Body of pancreas (tissue), 4 donors: ENCODE data around the gene FJX1. TPM values are rescaled to one million over a fixed set of nuclear protein-coding genes. Genes with fewer than 3 reads are reported as not detected.

ENCODE experiments used
- ATAC-seq: fragments of 150-250 bp; one replicate; pipeline ENCODE4 v1.9.1; 2016
- DNase-seq, 4 donors: peaks; one replicate each; pipeline ENCODE4 v3.0.0-alpha.2; 2019
- H3K27ac ChIP-seq, 4 donors: fragments of 200-600 bp; sonication (generic); 1 replicate in 3 of 4; 2 replicates in 1 of 4; pipeline versions ENCODE4 v1.5.1 to v1.6.1; 2016 to 2019; ENCODE audit warnings: mild to moderate bottlenecking in 1 of 4, mixed read lengths in 1 of 4, moderate library complexity in 1 of 4
- H3K27me3 ChIP-seq, 2 donors: fragments of 200-600 bp; sonication (generic); one replicate each; pipeline ENCODE4 v1.6.0; 2016; ENCODE audit warnings: mild to moderate bottlenecking in 1 of 2
- H3K36me3 ChIP-seq, 2 donors: fragments of 200-600 bp; sonication (generic); replicated peaks in 1 of 2; 2 replicates each; pipeline ENCODE4 v1.5.1; 2016; ENCODE audit warnings: low read depth in 2 of 2; ENCODE audit not compliant: insufficient read depth in 1 of 2
- H3K4me1 ChIP-seq: fragments of 200-600 bp; sonication (generic); one replicate; pipeline ENCODE4 v1.6.0; 2016
- H3K4me3 ChIP-seq, 2 donors: fragments of 200-600 bp; sonication (generic); 1 replicate in 1 of 2; 2 replicates in 1 of 2; pipeline ENCODE4 v1.5.1; 2016 to 2019
- H3K9me3 ChIP-seq, 3 donors: fragments of 200-600 bp; sonication (generic); 1 replicate in 2 of 3; 2 replicates in 1 of 3; pipeline ENCODE4 v1.5.1; 2016
- POLR2A ChIP-seq, 3 donors: fragments of 450-650 bp; IDR thresholded peaks; one replicate each; pipeline ENCODE4 v1.6.1; 2016; ENCODE audit warnings: antibody characterized with exemption in 3 of 3, mild to moderate bottlenecking in 2 of 3
- WGBS, 2 donors: methylation state at CpG; one replicate each; pipeline ENCODE4 v1.1.5; 2017; 5-methylcytosine and 5-hydroxymethylcytosine counted together
- intact Hi-C: fragments of 100-400 bp; cut with DNase I; formaldehyde crosslinking; loops from one replicate; pipeline ENCODE4 v1.15.1; 2023
- total RNA-seq, 2 donors: library from RNA; depleted of rRNA; stranded (reverse); fragments of >200 nt; gene quantifications; one replicate each; pipeline ENCODE4 v1.1.0, GENCODE V29; 2016
- TF ChIP-seq, protein P1 (sequence below), 7 experiments: fragments of 450-650 bp in 4 of 7; fragments of 200-600 bp in 3 of 7; sonication (generic) in 3 of 7; IDR thresholded peaks; one replicate each; pipeline ENCODE4 v1.5.1; 2016 to 2019; ENCODE audit warnings: antibody characterized with exemption in 7 of 7

The FJX1 gene
- total RNA-seq, 2 donors from 2014 or later: 4.2 to 17.1 TPM

DNA sequence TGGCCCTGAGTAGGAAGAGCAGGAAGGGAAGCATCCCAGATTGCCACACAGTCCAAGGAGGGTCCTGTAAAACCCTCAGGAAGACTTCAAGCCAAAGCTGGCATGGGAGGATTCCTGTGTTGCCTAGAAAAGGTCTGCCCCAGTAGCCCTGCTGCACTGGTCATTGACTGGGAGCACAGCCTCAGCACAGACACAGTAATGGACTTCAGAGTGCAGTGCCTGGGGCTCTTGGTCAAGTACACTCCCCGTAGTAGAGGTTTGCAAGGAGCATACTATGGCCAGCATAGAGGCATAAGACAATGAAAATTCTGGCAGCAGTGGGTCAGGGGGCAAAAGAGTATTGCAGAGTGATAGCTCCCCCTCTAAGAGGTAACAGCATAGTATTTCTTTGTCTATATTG lies 36.2 kb upstream of the FJX1 start:
- H3K4me1 ChIP-seq: no peaks in the 10 kb centered on the region
- intact Hi-C loops: no loop called here
- H3K27ac ChIP-seq: no peak overlapping the region
- ATAC-seq: no peak
- no peaks in the 10 kb centered on the region for H3K36me3 ChIP-seq
- H3K9me3 ChIP-seq: no peaks in the 10 kb centered on the region
- no peak for DNase-seq
- TF ChIP-seq POLR2A (IDR thresholded peaks at IDR 0.05): no peak
- H3K4me3 ChIP-seq: no peak overlapping the region
- 93% methylated on average over 1 of the region's 1 CpG for WGBS, 2 donors
- no peaks in the 10 kb centered on the region for H3K27me3 ChIP-seq

DNA sequence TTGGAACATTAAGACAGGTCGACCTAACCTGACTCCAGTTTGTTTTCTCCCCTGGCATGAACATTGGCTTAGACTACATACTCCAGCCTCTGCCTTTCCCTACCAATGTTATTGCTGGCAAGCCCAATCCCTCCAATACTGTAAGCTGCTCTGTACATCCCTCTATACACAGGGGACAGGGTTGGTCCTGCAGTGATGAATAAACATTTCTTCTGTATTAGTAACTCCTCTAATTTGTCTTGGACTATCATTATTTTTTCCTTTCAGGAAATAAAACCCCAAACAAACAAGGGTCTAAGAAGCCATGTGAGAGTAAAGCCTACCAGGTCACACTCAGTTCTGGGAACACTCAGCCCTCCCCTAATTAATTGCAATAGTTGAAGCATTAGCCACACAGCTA lies 35.1 kb upstream of the FJX1 start:
- no peaks in the 10 kb centered on the region for H3K4me1 ChIP-seq
- DNase-seq: no peak
- ATAC-seq: no peak
- H3K27ac ChIP-seq: no peak overlapping the region
- no peaks in the 10 kb centered on the region for H3K9me3 ChIP-seq
- intact Hi-C loops: no loop called here
- no peaks in the 10 kb centered on the region for H3K27me3 ChIP-seq
- 58 to 65% methylated on average over 1 of the region's 1 CpG for WGBS, 2 donors
- TF ChIP-seq POLR2A (IDR thresholded peaks at IDR 0.05): no peak
- TF ChIP-seq, protein P1, sequence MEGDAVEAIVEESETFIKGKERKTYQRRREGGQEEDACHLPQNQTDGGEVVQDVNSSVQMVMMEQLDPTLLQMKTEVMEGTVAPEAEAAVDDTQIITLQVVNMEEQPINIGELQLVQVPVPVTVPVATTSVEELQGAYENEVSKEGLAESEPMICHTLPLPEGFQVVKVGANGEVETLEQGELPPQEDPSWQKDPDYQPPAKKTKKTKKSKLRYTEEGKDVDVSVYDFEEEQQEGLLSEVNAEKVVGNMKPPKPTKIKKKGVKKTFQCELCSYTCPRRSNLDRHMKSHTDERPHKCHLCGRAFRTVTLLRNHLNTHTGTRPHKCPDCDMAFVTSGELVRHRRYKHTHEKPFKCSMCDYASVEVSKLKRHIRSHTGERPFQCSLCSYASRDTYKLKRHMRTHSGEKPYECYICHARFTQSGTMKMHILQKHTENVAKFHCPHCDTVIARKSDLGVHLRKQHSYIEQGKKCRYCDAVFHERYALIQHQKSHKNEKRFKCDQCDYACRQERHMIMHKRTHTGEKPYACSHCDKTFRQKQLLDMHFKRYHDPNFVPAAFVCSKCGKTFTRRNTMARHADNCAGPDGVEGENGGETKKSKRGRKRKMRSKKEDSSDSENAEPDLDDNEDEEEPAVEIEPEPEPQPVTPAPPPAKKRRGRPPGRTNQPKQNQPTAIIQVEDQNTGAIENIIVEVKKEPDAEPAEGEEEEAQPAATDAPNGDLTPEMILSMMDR (IDR thresholded peaks at IDR 0.05): no peak
- no peaks in the 10 kb centered on the region for H3K36me3 ChIP-seq
- H3K4me3 ChIP-seq: no peak overlapping the region

DNA sequence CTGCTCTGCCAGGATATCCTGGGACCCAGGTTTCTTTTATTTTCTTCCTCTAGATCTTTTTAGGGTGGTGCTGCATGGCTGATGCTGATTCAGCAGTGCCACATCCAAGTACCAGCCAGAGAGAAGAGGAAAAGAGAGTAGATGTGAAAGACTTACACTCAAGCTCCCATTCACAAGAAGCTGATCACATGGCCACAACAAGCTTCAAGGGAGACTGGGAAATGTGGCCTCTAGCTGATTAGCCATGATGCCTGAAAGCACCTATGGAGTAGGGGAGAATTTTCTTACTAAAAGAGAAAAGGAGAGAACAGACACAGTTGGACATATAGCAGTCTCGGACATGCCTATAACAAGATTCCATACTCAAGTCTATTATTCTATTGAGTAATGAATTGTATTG lies 34.4 kb upstream of the FJX1 start:
- TF ChIP-seq POLR2A (IDR thresholded peaks at IDR 0.05): no peak
- TF ChIP-seq, protein P1 (IDR thresholded peaks at IDR 0.05): no peak
- H3K27ac ChIP-seq: no peak overlapping the region
- H3K36me3 ChIP-seq: no peaks in the 10 kb centered on the region
- no peak for DNase-seq
- H3K9me3 ChIP-seq: no peaks in the 10 kb centered on the region
- WGBS, 2 donors: 92 to 96% methylated on average over 1 of the region's 1 CpG
- no peak for ATAC-seq
- no peak overlapping the region for H3K4me3 ChIP-seq
- no peaks in the 10 kb centered on the region for H3K27me3 ChIP-seq
- no peaks in the 10 kb centered on the region for H3K4me1 ChIP-seq
- intact Hi-C loops: no loop called here

DNA sequence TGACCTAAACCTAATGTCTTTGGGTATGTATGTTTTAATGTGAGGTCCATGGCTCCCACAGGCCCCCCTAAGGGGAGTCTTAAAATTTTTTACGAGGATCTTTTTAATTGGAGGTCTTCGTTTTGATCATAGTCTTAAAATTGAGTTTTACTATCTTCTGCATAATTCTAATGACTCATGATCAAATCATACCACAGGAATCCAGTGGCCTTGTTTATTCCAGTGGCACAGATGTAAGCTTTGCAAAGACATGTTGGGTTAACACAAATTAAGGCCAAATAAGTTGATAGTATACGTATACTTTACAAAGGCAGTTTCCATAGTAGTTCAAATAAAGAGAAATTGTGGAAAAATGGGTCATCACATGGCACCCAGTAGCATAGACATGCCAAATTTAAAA lies 33.9 kb upstream of the FJX1 start:
- intact Hi-C loops: no loop called here
- WGBS, 2 donors: 63 to 66% methylated on average over 3 of the region's 3 CpGs
- Histone ChIP-seq H3K27ac (no peak overlapping the region), H3K4me1 (no peaks in the 10 kb centered on the region), H3K27me3 (no peaks in the 10 kb centered on the region), H3K4me3 (no peak overlapping the region), H3K9me3 (no peaks in the 10 kb centered on the region), H3K36me3 (no peaks in the 10 kb centered on the region)
- DNase-seq (no peak), ATAC-seq (no peak)
- TF ChIP-seq POLR2A (IDR thresholded peaks at IDR 0.05): no peak
- TF ChIP-seq, protein P1 (IDR thresholded peaks at IDR 0.05): no peak

DNA sequence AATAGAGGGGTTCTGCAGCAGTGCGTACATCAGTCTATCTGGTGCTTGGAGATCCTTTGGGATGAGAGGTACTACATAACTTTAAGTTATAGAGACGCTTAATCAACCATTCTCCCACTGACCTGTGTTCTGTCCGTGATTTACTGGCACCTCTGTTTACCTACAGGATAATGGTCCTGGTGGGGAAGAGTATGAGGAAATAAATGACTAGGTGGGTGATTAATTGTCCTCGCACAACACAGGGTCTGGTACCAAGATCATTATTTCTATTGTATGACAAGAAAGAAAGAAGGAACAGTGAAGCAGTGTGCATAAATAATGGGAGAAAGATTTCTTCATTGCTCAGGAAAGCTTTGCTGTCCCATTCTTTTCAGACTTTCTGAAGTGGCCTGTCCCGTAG lies 32.8 kb upstream of the FJX1 start:
- no peaks in the 10 kb centered on the region for H3K36me3 ChIP-seq
- no peaks in the 10 kb centered on the region for H3K4me1 ChIP-seq
- no peak for ATAC-seq
- H3K27ac ChIP-seq: peak overlapping the region in 2 of 4 donors; percentile 9 to 13
- intact Hi-C loops: no loop called here
- 33 to 37% methylated on average over 5 of the region's 5 CpGs for WGBS, 2 donors
- H3K27me3 ChIP-seq: no peaks in the 10 kb centered on the region
- H3K4me3 ChIP-seq: no peak overlapping the region
- no peaks in the 10 kb centered on the region for H3K9me3 ChIP-seq
- DNase-seq: no peak
- no peak for TF ChIP-seq POLR2A (IDR thresholded peaks at IDR 0.05)
- TF ChIP-seq, protein P1 (IDR thresholded peaks at IDR 0.05): no peak
